HG02678 (cell line): Measurements from ENCODE around the gene PRDM16.

Experiments used
- ATAC-seq: cut with Tn5 transposase; IDR thresholded peaks from one replicate; pipeline ENCODE4 v1.9.1; 2021; ENCODE audit warnings: mild to moderate bottlenecking, moderate library complexity; ENCODE audit not compliant: unreplicated experiment

Gene PRDM16

DNA sequence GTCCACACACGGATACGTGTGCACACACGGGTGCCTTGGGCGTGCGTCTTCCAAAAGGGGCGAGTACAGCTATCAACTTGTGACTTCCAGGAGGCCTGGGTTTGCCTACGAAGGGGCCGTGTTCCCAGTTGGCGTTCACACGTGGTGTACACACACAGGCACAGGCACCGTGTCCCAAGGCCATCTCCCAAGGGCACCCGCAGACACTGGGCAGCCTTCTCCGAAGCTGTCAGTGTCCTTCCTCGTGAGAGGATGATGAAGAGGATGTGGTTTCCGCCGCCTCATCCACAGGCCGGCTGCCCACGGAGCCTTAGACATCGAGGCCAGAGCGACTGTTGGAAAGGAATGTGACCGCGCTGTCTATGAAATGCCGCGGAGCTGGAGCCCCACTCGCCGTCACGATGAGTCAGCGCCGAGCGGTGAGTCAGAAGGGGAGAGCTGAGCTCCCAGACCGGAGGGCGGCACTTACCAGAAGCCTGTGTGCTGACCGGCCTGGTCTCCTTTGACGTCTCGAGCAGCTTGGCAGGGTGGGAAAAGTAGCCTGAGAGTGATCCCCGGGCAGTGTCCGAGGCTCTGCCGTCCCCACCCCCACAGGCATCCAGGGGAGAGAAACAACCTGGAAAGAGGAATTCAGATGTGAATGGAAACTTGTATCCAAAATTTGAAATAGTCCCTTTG lies 244.0 kb downstream of the PRDM16 start:
- no peak for ATAC-seq

DNA sequence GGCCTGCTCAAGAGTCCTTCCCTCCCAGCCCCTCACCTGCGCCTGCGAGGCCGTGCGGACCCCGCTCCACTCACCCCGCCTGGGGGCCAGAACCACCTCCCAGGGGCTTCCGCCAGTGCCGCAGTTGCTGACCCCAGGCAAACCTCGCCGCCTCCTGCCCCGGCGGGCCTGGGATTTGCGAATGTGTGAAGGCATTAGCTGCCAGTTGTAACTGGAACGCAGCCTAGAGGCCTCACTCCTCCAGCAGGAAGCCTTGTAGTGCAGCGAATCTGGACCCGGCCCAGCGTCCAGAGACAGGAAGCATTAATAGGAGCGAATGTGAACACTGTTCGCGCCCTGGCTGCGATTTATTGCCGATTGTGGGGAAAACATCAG lies 244.6 kb downstream of the PRDM16 start:
- ATAC-seq = no peak

DNA sequence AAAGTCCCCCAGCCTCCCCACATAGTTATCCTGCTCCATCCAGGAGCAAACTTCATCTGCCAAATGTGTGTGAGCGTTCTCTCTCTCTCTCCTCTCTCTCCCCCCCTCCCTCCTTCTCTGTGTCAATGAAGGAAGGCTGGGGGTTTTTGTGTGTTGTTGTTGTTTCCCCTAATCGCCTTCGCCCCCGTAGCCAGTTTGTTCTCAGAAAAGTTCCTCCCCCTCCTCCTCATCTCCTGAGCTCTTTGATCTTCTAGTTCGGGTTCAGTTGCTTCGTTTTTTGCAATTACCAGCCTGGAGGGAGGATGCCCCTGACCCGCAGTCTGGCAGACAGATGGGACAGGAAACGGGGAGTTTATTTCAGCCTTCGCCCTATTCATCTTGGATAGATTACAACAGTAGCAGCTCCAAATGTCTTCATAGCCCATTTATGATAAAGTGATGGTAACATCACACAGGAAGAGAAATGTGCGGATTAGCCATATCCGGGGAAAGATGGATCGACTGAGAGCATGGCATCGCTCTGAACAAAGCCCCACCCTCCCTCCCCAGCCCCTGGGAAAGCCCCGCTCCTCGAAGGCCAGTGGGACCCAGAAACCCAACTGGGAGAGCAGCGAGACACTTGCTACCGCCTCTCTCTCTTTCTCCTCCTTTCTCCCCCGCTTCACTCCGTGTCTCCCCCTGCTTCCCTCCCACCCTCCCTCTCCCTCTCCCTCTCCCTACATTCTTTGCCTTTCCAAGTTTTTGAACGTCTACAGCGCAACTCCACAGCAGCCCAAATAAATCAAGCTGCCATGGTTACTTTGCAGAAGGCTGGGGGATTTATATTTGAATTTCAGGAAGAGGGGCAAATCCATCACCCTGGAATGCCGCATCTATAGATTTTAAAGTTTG lies 245.7 kb downstream of the PRDM16 start:
- no peak for ATAC-seq

DNA sequence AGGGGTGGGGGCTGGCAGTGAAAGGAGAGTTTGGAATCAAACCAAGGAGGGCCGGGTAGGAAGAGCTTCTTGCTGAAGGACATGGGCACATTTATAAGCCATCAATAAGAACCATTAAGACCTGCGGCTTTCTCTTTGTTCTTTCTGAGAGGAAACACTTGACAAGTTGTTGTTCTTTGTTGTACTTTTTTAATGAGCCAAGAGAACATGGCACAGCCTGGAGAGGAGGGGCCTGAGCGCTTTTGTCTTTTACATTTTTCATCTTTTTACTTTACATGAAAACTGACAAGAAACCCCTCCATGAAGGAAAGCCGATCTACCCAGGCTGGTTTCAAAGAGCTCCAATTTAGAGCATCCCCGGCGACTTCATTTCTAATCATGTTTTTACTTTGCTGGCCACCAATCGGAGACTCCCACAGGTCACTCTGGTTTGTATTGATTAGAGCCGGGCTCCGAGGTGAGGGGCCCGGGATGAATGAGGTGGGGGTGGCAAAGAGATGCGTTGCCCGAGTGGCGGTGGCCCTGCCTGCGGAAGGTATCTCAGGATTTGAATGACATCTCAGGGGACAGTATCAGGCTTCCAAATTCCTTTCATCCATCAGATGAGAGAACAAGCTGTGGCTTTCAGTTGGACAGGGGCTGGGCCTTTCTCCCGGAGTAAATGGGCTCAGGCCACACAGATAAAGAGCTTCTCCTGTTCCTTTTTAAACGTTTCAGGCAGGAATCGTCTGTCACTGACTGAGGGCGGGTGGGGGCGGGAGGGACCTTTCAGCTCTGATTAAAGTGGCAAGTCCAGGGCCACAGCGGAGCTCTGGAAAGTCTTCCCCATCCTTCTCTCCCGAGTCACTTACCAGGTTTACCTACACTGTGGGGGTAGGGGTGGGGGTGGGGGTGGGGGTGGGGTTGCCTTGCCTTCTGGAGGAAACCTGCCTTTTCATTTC lies 246.7 kb downstream of the PRDM16 start:
- no peak for ATAC-seq

DNA sequence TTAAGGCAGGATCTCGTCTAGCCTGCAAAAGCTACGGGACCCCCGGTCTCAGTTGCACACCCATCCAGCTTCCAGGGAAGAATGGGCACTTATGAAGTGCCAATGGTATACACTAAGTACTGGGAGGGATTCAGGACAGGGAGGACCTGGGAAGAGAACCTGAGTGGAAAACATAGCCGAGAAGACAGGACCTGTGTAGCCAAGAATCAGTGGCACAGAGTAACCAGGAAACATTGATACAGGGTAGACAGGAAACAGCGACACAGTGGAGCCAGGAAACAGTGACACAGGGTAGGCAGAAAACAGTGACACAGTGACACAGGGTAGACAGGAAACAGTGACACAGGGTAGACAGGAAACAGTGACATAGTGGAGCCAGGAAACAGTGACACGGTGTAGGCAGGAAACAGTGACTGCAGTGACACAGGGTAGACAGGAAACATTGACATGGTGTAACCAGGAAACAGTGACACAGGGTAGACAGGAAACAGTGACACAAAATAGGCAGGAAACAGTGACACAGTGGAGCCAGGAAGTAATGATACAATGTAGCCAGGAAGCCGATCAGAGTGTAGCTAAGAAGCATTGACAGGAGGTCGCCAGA lies 247.4 kb downstream of the PRDM16 start:
- no peak for ATAC-seq

DNA sequence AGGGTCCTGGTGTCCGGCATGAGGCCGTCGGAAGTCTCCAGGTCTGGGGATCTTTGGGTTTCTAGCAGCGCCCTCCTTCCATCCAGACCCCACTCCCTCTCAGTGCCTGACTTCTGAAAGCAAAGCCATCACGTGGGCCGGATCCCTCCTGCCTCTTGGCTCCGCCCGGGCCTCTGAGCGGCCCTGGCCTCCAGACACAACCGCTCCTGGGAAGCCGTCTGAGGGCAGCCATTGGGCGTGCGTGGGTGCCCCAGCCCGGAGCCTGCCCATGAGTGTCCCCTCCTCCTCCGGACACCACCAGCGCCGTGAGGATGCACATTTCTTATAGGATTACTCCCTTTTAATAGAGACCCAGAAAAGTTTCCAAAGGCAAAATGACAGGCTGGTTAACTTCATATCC lies 248.5 kb downstream of the PRDM16 start:
- ATAC-seq = no peak

DNA sequence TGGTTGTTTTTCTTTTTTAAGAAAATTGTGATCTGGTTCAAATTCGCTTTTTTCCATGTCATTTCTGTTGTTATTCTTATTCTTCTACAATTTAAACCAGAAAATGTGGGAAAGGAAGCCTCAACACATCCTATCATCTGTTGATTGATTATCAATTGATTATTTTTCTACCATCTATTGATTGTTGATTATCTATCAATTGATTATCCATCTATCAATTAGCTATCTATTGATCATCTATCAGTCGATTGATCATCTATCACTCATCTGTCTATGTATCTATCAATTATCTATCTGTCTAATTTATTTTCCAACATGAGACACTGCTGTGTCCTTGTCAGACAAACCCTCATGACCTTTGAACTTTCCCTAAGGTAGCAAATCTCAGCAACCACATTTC lies 249.3 kb downstream of the PRDM16 start:
- no peak for ATAC-seq

DNA sequence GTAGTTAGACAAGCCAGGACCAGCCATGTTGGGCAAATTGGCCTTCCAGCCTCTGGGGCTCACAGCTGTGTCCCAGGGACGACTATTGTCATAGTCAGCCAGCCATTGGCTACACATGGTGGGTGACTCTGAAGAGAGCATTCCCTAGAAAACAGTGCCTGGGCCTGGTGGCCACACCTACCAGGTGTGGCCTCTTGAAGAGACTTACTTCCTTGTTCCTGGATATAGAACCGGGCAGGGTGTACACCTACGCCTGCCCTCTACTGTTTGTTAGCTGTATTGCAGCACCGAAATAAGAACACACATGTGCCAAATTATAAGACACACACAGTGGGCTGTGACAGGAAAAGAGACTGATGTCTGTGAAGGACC lies 250.9 kb downstream of the PRDM16 start:
- no peak for ATAC-seq

DNA sequence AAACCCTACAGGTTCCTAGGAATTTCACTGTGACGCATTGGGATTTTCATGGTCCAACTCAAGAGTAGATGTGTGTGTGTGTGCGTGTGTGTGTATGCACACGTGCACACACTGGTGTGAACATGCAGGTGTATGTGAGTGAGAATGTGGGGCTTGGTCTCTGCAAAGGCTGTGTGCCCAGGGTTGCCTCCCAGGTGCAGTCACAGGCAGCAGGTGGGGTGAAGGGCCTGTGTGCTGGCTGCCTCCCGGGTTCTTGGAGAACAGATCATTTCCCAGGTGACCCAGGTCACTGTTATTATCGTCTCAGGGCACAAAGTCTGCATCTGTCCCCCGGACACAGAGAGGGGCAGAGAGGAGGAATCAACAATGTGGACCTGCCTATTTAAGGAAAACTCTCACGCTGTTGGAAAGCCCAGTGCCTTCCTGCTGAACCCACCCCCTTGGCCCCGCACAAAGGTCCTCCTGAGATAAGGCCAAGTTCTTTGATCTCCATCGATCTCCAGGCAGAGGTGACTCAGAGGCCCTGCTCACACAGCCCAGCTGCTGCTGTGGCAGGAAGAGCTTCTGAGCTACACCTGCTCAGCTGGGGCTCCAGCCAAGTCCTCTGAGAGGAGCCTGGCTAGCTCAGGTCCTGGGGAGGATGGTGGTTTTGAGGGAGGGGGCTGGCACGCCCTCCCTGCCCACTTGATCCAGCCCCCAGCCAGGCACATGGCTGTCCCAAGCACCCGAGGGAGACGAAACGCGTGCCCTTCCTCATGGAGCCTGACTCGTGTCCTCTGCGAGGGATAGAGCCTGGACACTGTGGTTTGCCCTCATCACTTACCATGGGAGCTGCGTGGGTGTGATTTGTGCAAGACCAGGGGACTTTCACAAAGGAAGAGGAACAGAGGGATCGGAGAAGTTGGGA lies 251.5 kb downstream of the PRDM16 start:
- ATAC-seq = no peak

DNA sequence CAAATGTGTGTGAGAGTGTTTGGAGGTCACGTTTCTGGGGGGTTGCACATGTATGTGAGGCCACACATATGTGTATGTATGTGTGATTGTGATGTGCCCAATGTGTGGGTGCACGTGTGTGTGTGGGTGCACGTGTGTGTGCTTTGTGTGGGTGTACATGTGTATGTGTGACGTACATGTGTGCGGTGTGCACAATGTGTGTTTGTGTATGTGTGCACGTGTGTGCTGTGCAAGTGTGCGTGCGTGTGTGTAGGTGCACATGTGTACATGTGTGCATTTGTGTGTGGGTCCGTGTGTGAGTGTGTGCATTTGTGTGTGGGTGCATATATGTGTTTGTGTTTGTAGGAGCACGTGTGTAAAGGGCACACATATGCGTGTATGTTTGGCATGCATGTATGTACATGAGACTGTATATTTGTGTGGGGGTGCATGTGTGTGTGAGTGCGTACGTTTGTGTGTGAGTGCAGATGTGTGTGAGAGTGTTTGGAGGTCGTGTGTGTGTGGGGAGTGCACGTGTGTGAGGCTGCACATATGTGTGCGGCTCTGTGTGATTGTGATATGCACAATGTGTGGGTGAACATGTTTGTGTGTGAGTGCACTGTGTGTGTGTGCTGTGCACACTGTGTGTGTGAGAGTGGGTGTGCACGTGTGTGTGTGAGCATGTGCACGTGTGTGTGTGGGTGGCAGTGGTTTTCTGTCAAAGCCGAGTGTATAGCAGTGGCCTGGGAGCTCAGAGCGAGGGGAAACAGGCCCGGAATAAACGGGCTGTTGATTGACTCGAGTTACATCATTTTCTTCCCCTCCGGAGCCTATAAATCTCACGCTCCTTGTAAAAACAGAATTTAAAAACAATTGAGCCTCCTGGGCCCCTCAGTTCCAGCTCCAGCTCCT lies 252.8 kb downstream of the PRDM16 start:
- no peak for ATAC-seq

DNA sequence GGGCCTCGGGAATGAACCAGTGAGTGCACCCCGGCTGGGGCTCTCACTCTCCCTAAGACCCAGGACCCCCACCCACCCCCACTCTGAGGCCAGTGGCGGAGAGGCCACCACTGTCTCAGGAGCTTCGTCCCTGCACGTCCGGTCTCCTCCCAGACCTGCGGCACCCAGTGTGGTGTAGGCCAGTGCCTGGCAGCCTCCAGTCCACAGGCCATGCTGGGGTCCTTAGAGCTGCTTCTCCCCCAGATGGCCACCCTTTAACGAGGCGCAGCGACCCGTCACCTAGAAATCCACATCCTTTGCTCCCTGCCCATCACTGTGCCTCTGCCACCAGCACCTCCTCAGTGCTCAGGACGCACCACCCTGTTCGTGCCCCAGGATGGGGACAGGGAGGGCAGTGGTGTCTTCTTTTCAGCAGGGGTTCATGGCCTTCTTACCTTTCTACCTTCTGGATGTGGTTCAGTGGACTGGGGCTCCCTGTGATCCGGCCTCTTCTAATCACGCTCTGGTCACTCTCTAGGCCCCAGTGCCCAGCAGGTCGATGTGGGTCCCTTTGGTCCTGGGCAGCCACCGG lies 253.5 kb downstream of the PRDM16 start:
- ATAC-seq = no peak

DNA sequence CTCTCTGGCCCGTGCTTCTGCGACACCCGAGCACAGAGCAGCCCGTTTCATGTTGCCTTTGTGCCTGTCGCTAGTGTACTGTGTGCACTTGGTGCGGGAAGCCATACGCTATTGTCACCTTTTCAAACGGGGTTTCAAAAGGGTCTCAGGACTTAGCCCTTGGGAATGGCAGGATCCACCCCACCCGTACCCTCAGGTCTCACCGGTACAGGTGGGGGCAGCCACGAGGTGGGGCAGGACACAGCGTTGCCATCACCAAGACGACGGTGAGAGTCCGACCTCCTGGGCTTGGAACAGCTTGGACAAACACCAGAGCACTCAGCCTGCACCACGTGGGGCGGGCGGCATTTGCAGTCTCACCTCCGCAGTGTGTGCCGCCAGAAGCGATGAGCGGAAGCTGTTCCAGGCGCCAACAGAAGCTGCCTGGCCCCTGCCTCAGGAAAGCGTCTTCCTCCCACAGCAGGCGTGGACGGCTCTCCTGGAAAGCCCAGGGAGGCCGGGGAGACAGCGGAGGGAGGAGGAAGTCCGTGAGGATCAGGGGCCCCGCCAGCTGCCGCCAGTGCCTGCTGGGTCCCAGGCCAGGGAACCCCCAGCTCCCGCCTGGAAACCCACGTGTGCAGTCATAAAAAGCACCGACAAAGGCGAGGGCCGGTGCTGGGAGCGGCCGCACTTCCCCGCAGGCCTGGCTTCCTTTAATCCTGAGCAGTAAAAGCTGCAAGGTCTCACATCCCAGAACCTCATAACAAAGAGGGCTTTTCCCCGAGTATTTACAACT lies 254.2 kb downstream of the PRDM16 start:
- no peak for ATAC-seq

DNA sequence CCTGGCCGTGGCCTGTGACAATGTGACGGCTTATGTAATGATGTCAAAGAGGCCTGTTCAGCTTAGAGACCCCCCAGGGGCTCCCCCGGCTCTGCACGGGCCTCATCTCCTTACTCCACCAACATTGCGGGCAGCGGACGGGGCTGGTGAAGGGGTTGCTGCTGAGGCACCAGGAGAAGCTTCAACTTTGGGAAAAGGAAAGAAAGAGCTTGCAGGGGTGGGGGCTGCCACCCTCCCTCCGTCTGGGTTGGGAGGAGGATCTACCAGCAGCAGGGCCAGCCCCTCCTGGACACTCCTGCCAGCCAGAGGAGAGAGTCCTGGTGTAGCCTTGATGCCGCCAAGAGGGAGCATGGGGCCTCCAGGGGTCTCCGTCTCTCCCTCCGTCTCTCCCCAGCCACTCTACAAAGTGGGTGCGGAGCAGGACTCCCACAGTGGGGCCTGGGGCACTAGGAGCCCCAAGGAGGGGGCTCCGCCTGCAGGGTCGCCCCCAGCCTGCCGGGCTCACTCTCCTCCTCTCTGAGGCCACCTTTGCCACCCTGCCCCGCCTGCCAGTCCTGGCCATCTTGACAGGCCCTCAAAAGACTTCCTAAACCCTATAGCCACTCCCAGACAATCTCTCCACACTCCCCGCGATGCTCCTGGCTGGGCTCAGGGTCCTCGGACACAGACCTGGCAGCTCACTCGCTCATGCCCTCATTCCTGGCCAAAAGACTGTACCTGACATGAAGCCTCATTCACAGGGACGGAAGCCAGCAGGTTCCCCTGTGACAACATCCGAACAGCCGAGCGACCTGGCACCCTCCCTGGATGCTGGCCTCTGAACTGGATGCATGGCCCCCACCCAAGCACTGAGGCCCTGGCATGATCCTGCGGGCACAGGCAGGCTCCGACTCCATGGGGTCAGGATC lies 255.0 kb downstream of the PRDM16 start:
- no peak for ATAC-seq

DNA sequence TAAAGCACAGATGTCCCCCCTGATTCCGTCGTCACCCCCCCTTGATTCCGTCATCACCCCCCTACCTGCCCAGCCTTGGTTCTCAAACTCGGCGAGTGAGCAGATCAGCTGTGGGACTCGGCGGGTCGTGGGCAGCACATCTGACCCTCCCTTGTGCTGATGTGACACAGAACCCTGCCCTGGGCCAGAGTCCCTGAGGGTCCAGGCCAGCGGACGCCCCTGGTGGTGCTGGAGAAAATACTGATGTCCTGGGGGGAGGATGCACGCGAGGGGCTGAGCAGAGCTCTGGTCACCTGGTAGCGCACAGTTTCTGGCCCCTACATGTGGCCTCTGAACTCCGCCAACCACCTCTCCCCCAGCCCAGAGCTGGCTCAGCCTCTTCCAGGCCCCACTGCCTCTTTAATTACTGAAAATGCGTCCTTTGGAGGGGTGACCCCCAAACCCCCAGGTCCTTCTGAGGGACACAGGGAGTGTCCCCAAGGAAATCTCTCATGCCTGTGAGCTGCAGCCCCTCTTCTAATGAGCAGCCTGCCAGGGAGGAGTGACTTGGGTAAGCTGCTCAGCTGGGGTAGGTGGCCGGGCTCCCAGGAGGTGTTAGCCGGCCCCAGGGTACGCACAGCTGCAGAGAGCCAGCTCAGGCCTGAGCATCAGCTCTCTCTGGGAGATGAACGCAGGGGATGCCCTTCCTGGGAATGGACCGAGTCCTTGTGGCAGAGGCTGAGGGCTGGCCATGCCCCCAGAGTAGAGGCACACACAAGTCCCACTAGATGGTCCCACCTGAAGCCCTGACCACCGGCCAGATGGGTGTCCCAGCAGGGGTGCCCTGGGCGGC lies 255.9 kb downstream of the PRDM16 start:
- no peak for ATAC-seq

DNA sequence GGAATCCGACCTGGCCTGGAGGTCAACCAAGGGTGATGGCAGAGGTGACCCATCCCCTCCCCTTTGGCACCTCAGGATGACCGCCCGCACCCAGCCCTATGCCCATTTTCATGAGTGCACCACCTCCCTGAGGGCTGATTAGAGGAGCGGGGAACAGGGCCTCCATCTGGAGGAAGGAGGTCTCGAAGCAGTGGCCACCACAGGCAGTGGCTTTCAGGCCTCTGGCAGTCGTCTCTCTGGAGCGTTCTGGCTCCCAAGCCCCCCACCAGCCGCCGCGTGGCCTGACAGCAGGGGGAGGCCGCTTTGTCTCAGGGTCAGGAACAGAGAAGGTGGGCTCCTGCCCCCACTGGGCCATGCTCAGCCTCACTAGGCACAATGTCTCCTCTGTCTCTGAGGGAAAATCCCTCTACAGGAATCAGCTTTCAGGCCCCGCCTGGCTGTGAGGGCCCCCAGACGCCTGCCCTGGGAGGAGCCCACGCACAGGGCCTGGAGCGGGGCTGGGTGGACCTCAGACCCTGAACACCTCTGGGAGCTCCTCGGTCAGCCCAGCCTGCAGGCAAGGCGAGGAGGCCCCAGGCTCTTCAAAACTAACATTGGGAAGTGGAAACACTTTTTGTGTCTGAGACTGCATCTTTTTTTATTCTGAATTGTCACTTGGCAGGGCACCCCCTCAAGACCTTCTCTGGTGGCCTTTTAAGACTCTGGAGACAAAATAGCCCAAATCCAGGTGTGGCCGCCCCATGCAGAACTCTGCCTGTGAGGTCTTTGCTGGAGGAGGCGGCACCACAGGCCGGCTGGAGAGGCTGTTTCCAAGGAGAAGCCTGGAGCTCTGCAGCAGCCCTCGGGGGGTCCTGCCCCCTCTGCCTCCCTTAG lies 257.7 kb downstream of the PRDM16 start:
- ATAC-seq = no peak
